Peyer's patch (tissue), 4 donors: ENCODE results near the gene RBM48.
"Not testable (repeated sequence)": the region's sequence is repeated elsewhere in the genome, so short reads cannot be mapped to it uniquely, and the experiment has no call there.

ENCODE experiments used
- POLR2A ChIP-seq, 2 donors: fragments of 450-650 bp; IDR thresholded peaks; one replicate each; pipeline ENCODE4 v1.5.1; 2017; ENCODE audit warnings: antibody characterized with exemption in 2 of 2, mild to moderate bottlenecking in 2 of 2, moderate library complexity in 2 of 2
- TF ChIP-seq, protein P1 (sequence below), 6 experiments: fragments of 450-650 bp in 4 of 6; fragments of 200-600 bp in 2 of 6; sonication (generic) in 1 of 6; IDR thresholded peaks; one replicate each; pipeline ENCODE4 v1.5.1; 2017 to 2019; ENCODE audit warnings: antibody characterized with exemption in 6 of 6, mild to moderate bottlenecking in 3 of 6, moderate library complexity in 1 of 6

DNA sequence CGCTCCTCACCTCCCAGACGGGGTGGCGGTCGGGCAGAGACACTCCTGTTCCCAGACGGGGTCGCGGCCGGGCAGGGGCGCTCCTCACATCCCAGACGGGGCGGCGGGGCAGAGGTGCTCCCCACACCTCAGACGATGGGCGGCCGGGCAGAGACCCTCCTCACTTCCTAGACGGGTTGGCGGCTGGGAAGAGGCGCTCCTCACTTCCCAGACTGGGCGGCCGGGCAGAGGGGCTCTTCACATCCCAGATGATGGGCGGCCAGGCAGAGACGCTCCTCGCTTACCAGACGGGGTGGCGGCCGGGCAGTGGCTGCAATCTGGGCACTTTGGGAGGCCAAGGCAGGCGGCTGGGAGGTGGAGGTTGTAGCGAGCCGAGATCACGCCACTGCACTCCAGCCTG lies 16.5 kb downstream of the RBM48 start:
- TF ChIP-seq, protein P1, sequence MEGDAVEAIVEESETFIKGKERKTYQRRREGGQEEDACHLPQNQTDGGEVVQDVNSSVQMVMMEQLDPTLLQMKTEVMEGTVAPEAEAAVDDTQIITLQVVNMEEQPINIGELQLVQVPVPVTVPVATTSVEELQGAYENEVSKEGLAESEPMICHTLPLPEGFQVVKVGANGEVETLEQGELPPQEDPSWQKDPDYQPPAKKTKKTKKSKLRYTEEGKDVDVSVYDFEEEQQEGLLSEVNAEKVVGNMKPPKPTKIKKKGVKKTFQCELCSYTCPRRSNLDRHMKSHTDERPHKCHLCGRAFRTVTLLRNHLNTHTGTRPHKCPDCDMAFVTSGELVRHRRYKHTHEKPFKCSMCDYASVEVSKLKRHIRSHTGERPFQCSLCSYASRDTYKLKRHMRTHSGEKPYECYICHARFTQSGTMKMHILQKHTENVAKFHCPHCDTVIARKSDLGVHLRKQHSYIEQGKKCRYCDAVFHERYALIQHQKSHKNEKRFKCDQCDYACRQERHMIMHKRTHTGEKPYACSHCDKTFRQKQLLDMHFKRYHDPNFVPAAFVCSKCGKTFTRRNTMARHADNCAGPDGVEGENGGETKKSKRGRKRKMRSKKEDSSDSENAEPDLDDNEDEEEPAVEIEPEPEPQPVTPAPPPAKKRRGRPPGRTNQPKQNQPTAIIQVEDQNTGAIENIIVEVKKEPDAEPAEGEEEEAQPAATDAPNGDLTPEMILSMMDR (IDR thresholded peaks at IDR 0.05) = not testable (repeated sequence)
- not testable (repeated sequence) for TF ChIP-seq POLR2A (IDR thresholded peaks at IDR 0.05)
